Neuronal stem cell (in vitro differentiated cells): ENCODE results near the gene FAM180A.
"Not testable (repeated sequence)": the region's sequence is repeated elsewhere in the genome, so short reads cannot be mapped to it uniquely, and the experiment has no call there.

Source experiments
- DNase-seq: peaks from one replicate; pipeline ENCODE4 v3.0.0-alpha.2; 2013; ENCODE audit warnings: low spot score
- H2AFZ ChIP-seq: one replicate; pipeline ENCODE4 v1.6.1; 2013; ENCODE audit warnings: mild to moderate bottlenecking, low read length, inconsistent platforms
- H2AK5ac ChIP-seq: 2 replicates; pipeline ENCODE4 v1.6.1; 2013; ENCODE audit warnings: low read depth, mild to moderate bottlenecking, inconsistent platforms, low read length, moderate library complexity, mixed read lengths
- H2BK120ac ChIP-seq: 2 replicates; pipeline ENCODE4 v1.6.1; 2013; ENCODE audit warnings: low read depth, mild to moderate bottlenecking, inconsistent platforms, low read length, moderate library complexity, mixed read lengths
- H2BK12ac ChIP-seq: one replicate; pipeline ENCODE4 v1.6.1; 2013; ENCODE audit warnings: low read length, inconsistent platforms
- H2BK15ac ChIP-seq: 2 replicates; pipeline ENCODE4 v1.6.1; 2013; ENCODE audit warnings: mild to moderate bottlenecking, low read length, inconsistent platforms, mixed read lengths
- H2BK5ac ChIP-seq: one replicate; pipeline ENCODE4 v1.6.1; 2013; ENCODE audit warnings: inconsistent platforms, mild to moderate bottlenecking, low read length, moderate library complexity
- H3K14ac ChIP-seq: one replicate; pipeline ENCODE4 v1.6.1; 2013; ENCODE audit warnings: low read length, inconsistent platforms
- H3K18ac ChIP-seq: 2 replicates; pipeline ENCODE4 v1.6.1; 2013; ENCODE audit warnings: low read length, inconsistent platforms
- H3K23ac ChIP-seq: 2 replicates; pipeline ENCODE4 v1.6.1; 2013; ENCODE audit warnings: low read depth, mild to moderate bottlenecking, mixed read lengths, low read length, inconsistent platforms; ENCODE audit not compliant: poor library complexity
- H3K27ac ChIP-seq: replicated peaks from 3 replicates; pipeline ENCODE4 v1.5.1; 2013; ENCODE audit warnings: low read length, inconsistent platforms
- H3K27me3 ChIP-seq, 3 experiments: 2 replicates each; pipeline ENCODE4 v1.6.1; 2013; ENCODE audit warnings: low read length in 3 of 3, mild to moderate bottlenecking in 2 of 3, inconsistent platforms in 1 of 3, low read depth in 1 of 3, mixed read lengths in 1 of 3, moderate library complexity in 1 of 3; ENCODE audit not compliant: control insufficient read depth in 3 of 3, insufficient read depth in 3 of 3
- H3K36me3 ChIP-seq, 2 donors: replicated peaks in 1 of 2; 2 replicates each; pipeline ENCODE4 v1.6.1; 2013; ENCODE audit warnings: low read length in 2 of 2; ENCODE audit not compliant: control insufficient read depth in 2 of 2, insufficient read depth in 2 of 2
- H3K4ac ChIP-seq: 2 replicates; pipeline ENCODE4 v1.6.1; 2013; ENCODE audit warnings: inconsistent platforms, mild to moderate bottlenecking, low read length, moderate library complexity
- H3K4me1 ChIP-seq, 2 donors: 1 replicate in 1 of 2; 2 replicates in 1 of 2; pipeline ENCODE4 v1.6.1; 2013; ENCODE audit warnings: low read length in 2 of 2, low read depth in 1 of 2; ENCODE audit not compliant: control insufficient read depth in 2 of 2, insufficient read depth in 1 of 2
- H3K4me2 ChIP-seq: one replicate; pipeline ENCODE4 v1.6.1; 2013; ENCODE audit warnings: mild to moderate bottlenecking, low read length, inconsistent platforms; ENCODE audit not compliant: insufficient read depth, poor library complexity, severe bottlenecking
- H3K4me3 ChIP-seq, 2 donors: 2 replicates each; pipeline ENCODE4 v1.5.1; 2013; ENCODE audit warnings: low read length in 2 of 2, mild to moderate bottlenecking in 2 of 2, inconsistent platforms in 1 of 2, moderate library complexity in 1 of 2
- H3K79me1 ChIP-seq: one replicate; pipeline ENCODE4 v1.6.1; 2013; ENCODE audit warnings: low read depth, mild to moderate bottlenecking, inconsistent platforms, low read length, moderate library complexity
- H3K9ac ChIP-seq: one replicate; pipeline ENCODE4 v1.6.1; 2013; ENCODE audit warnings: mild to moderate bottlenecking, low read depth, low read length, inconsistent platforms; ENCODE audit not compliant: poor library complexity
- H3K9me3 ChIP-seq, 2 donors: replicated peaks in 1 of 2; 2 replicates each; pipeline versions ENCODE3 to v1.6.1; 2013; ENCODE audit warnings: low read length in 2 of 2, mild to moderate bottlenecking in 2 of 2, inconsistent platforms in 1 of 2, low read depth in 1 of 2, mixed read lengths in 1 of 2, moderate library complexity in 1 of 2; ENCODE audit not compliant: control insufficient read depth in 2 of 2, insufficient read depth in 1 of 2
- H4K8ac ChIP-seq: one replicate; pipeline ENCODE4 v1.6.1; 2013; ENCODE audit warnings: low read depth, mild to moderate bottlenecking, inconsistent platforms, low read length, moderate library complexity
- H4K91ac ChIP-seq: one replicate; pipeline ENCODE4 v1.6.1; 2013; ENCODE audit warnings: low read length, low read depth, mild to moderate bottlenecking, inconsistent platforms; ENCODE audit not compliant: poor library complexity
- WGBS, 2 donors: extraction: QIAGEN DNeasy Blood & Tissue Kit; methylation state at CpG; one replicate each; pipeline ENCODE4 v1.1.7; 2013; ENCODE audit warnings: missing lambda C conversion rate in 2 of 2, mixed read lengths in 1 of 2; ENCODE audit not compliant: insufficient read length in 2 of 2, insufficient replicate concordance in 1 of 2; ENCODE audit errors: extremely low coverage in 2 of 2; 5-methylcytosine and 5-hydroxymethylcytosine counted together

FAM180A gene

DNA sequence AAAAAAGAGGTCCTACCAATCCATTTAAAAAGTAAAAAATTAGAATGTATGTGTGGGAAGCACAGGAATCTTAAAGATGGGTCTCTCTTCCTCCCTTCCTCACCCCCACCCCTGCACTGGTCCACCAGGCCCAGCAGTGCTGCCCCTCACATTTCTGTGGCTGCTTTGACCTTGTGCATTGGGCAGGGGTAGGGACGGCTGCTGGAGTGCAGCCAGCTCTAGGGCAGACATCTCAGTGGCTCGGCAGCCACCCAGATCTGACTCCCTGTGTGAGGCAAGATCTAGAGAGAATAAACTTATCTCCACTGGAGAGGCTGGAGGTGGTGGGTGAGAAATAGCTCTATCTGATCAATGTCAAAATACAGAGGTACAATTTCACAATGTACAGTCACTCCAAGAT, 6.7 kb downstream of the FAM180A start:
- no peak overlapping the region for H2BK12ac ChIP-seq
- H4K91ac ChIP-seq = no peak overlapping the region
- no peak overlapping the region for H4K8ac ChIP-seq
- no peak overlapping the region for H3K4me2 ChIP-seq
- H3K79me1 ChIP-seq = no peaks in the 10 kb centered on the region
- no CpG with 5 or more reads among the region's 2 CpGs for WGBS, 2 donors
- no peak overlapping the region for H2BK5ac ChIP-seq
- H3K4ac ChIP-seq = no peak overlapping the region
- H3K36me3 ChIP-seq = no peaks in the 10 kb centered on the region
- no peak overlapping the region for H3K9ac ChIP-seq
- no peak for DNase-seq
- peaks cover 0 to 4% (median 0%) of the 10 kb centered on the region in 3 experiments for H3K27me3 ChIP-seq
- no peak overlapping the region for H2BK120ac ChIP-seq
- H3K23ac ChIP-seq = no peak overlapping the region
- no peak overlapping the region for H3K27ac ChIP-seq
- H2BK15ac ChIP-seq = no peak overlapping the region
- H3K4me3 ChIP-seq = no peak overlapping the region
- H3K9me3 ChIP-seq = no peaks in the 10 kb centered on the region
- H2AFZ ChIP-seq = no peak overlapping the region
- H3K14ac ChIP-seq = no peak overlapping the region
- H3K4me1 ChIP-seq = peaks cover 0 to 4% of the 10 kb centered on the region in 2 donors
- H3K18ac ChIP-seq = no peak overlapping the region
- H2AK5ac ChIP-seq = no peak overlapping the region

DNA sequence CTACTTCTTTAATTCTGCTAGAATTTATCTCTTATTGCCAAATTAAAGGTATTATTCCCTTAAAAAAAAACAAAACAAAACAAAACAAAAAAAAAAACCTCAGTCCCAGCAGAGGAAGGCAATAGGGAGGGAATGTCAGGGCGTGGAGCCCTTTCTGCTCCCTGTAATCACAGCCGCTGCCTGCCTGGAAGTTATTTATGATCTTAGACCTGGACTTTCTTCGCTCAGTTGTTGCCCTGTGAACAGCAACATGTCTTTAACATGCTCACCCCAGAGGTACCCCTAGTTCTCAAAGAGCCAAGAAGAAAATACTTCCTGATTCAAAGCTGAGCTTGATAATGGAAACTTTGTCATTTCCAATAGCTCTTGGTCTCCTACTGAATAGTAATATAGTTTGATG, 7.7 kb downstream of the FAM180A start:
- no peak overlapping the region for H2BK12ac ChIP-seq
- no peaks in the 10 kb centered on the region for H3K79me1 ChIP-seq
- no peak overlapping the region for H3K9ac ChIP-seq
- H3K9me3 ChIP-seq = no peaks in the 10 kb centered on the region
- H2AK5ac ChIP-seq = no peak overlapping the region
- no CpG with 5 or more reads among the region's 3 CpGs for WGBS, 2 donors
- H4K8ac ChIP-seq = no peak overlapping the region
- no peak overlapping the region for H2BK5ac ChIP-seq
- H3K36me3 ChIP-seq = no peaks in the 10 kb centered on the region
- H3K4me3 ChIP-seq = no peak overlapping the region
- no peak for DNase-seq
- no peak overlapping the region for H4K91ac ChIP-seq
- no peak overlapping the region for H3K23ac ChIP-seq
- no peak overlapping the region for H2BK15ac ChIP-seq
- no peak overlapping the region for H3K14ac ChIP-seq
- no peak overlapping the region for H3K4ac ChIP-seq
- peaks cover 0 to 4% (median 0%) of the 10 kb centered on the region in 3 experiments for H3K27me3 ChIP-seq
- no peak overlapping the region for H2AFZ ChIP-seq
- H3K18ac ChIP-seq = no peak overlapping the region
- no peak overlapping the region for H3K4me2 ChIP-seq
- H2BK120ac ChIP-seq = no peak overlapping the region
- no peak overlapping the region for H3K27ac ChIP-seq
- H3K4me1 ChIP-seq = peaks cover 0 to 4% of the 10 kb centered on the region in 2 donors

DNA sequence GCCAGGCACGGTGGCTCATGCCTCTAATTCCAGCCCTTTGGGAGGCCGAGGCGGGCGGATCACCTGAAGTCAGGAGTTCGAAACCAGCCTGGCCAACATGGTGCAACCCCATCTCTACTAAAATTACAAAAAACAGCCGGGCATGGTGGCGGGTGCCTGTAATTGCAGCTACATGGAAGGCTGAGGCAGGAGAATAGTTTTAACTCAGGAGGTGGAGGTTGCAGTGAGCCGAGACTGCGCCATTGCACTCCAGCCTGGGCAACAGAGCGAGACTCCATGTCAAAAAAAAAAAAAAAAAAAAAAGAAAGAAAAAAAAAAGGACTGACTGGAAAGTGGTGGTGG, 11.3 kb downstream of the FAM180A start:
- not testable (repeated sequence) for H3K4me1 ChIP-seq, H3K27ac ChIP-seq, DNase-seq, H3K4ac ChIP-seq, H4K91ac ChIP-seq, H2BK15ac ChIP-seq, H3K27me3 ChIP-seq, H2BK5ac ChIP-seq, H4K8ac ChIP-seq, H3K36me3 ChIP-seq, H3K4me3 ChIP-seq, H3K14ac ChIP-seq, H3K23ac ChIP-seq, H3K79me1 ChIP-seq, H2BK120ac ChIP-seq, H2AFZ ChIP-seq, H2BK12ac ChIP-seq, H3K18ac ChIP-seq, H3K9ac ChIP-seq, H2AK5ac ChIP-seq, H3K4me2 ChIP-seq, H3K9me3 ChIP-seq
- no CpG with 5 or more reads among the region's 10 CpGs for WGBS, 2 donors

DNA sequence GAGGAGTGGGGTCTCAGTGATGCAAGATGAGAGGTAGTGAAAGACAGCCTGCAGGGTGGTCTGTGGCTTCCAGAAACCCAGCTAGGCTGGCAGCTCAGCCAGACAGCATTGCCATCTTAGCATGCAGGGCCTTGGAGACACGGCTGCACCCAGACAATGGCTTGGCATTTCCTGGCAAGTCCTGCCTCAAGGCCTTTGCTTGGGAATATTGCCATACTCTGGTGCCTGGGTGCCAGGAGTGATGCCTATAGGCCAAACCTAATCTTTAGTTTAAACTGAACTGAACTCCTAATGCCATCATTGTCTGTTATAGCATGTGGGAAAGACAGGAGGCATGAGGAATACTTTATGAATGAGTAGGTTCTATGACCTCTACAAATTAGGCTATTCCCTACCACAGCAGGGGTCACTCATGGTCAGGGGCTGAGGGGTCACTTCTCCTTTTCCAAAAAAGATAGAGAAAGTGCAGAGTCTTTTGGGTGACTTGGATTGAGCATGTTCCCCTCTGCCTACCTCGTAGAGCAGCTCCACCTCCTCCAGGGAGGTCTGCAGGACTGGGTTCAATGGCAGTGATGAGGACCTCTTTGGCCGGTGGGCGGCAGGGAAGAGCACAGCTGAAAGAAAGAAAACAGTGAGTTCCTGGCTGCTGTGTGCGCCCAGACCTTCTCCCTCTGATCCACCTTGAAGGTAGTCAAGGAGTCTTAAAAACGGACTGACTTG, 11.9 kb downstream of the FAM180A start:
- no peak overlapping the region for H2BK12ac ChIP-seq
- no peak overlapping the region for H2BK120ac ChIP-seq
- H2AK5ac ChIP-seq = no peak overlapping the region
- H2BK15ac ChIP-seq = no peak overlapping the region
- H3K4me2 ChIP-seq = no peak overlapping the region
- H2BK5ac ChIP-seq = no peak overlapping the region
- H3K23ac ChIP-seq = no peak overlapping the region
- H3K36me3 ChIP-seq = no peaks in the 10 kb centered on the region
- DNase-seq = no peak
- no peaks in the 10 kb centered on the region for H3K9me3 ChIP-seq
- no peak overlapping the region for H4K91ac ChIP-seq
- H2AFZ ChIP-seq = no peak overlapping the region
- peak overlapping the region; percentile 24 for H3K18ac ChIP-seq
- H3K4ac ChIP-seq = no peak overlapping the region
- no peaks in the 10 kb centered on the region for H3K4me1 ChIP-seq
- H3K79me1 ChIP-seq = no peaks in the 10 kb centered on the region
- H3K27ac ChIP-seq = no peak overlapping the region
- no peak overlapping the region for H3K9ac ChIP-seq
- H3K14ac ChIP-seq = no peak overlapping the region
- no peak overlapping the region for H4K8ac ChIP-seq
- H3K4me3 ChIP-seq = no peak overlapping the region
- WGBS, 2 donors = no CpG with 5 or more reads among the region's 6 CpGs
- peaks cover 0 to 4% (median 0%) of the 10 kb centered on the region in 3 experiments for H3K27me3 ChIP-seq
